GM21723 (cell line): ENCODE measurements around the gene CEP128.

Experiments
- ATAC-seq: cut with Tn5 transposase; IDR thresholded peaks from one replicate; pipeline ENCODE4 v1.9.1; 2021; ENCODE audit warnings: mild to moderate bottlenecking, moderate library complexity; ENCODE audit not compliant: unreplicated experiment

Gene CEP128

DNA sequence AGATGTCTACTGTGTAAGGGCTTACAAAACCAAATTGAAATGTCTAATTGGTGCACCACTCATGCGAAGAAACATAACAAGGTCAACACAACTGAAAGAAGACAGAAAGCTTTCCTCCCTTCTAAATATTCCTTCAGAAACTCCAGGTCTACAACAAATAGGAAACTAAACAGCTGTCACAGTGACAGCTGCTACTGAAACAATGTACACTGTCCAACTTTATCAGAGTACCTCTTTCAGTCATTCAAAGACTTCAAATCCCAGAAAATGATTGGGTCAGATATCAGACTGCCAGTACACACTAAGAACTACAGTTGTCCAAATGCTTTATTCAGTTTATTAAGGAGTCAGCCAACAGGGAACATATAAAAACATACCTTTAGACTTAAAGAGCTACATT, 35.2 kb downstream of the CEP128 start:
- no peak for ATAC-seq

DNA sequence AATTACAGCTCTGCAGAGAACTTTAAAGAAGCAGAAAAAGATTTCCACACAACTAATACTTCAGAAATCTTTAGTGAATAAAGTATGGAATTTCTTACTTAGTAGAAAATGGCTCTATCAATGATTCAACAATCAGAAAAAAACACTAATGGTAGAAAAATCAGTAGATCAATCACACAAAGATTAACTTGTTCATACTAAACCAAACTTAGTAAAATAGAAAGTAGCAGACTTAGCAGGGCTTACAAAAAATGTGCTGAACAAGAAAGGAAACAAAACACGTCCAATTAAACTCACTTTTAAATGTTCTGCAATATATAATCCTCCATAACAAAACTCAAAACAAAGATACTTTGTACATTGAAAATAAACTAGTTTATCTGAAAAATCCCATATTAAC, 38.9 kb downstream of the CEP128 start:
- ATAC-seq: no peak

DNA sequence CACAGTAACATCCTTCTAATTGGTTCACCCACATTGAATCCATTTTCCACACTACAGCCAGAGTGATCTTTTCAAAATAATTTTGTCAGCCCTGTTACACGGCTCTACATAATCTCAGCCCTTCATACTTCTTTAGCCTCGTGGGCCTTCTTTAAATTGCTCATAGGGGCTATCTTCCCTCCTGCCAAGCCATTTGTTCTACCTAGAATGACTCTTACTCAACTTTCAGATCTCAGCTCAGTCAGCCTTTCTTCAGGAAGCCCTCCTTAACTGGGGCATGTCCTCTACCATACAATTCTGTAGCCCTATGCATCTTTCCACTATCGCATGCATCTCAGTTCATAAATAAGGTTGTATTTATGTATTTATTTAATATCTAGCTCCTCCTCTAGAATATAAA, 39.7 kb downstream of the CEP128 start:
- ATAC-seq: no peak

DNA sequence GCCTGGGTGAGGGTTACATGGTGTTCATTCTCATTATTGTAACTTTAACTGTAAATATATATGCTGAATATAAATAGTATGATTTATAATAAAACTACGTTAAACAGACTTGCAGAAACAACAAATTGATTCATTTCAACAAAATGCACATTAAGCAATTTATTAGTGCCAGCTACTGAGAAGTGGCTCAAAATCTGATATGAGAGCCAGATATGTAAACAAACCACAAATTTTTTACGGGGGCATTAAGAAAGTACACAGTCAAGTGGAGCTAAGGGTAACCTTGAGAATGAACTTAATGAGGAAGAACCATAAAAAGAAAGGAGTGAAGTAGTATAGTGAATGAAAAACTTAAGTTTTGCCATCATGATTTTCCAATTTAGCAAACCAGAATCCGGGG, 40.3 kb downstream of the CEP128 start:
- ATAC-seq: no peak

DNA sequence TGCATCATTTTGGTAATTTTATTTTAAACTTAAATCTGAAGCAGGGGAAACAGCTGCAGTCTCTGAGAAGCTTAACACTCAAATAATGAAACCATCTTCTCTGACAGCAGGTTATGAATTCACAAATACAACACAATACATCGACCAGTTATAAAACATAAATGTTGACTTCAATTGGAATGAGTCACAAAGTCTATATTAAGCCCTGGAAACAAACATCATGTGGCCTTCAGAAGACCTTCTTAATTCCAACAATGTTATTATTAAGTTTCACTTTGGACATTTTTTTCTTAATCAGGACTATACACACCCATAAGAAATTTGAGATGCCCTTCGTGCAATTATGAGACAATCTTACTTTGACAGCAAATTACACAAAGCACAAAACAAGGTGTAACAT, 68.9 kb downstream of the CEP128 start:
- no peak for ATAC-seq

DNA sequence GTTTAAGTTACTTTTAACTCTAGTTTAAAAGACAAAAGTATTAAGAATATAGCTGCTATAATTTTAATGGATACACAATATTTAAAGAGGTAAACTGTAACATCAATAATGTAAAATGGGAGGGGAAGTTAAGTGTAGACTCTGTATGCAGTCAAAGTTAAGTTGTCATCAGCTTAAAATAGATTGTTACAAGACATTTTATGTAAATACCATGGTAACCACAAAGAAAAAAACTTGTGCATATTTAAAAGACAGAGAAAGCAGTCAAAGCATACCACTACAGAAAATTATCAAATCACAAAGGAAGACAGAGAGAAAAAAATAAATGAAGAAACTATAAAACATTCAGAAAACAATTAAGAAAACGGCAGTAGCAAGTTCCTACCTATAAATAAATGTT, 73.3 kb downstream of the CEP128 start:
- no peak for ATAC-seq

DNA sequence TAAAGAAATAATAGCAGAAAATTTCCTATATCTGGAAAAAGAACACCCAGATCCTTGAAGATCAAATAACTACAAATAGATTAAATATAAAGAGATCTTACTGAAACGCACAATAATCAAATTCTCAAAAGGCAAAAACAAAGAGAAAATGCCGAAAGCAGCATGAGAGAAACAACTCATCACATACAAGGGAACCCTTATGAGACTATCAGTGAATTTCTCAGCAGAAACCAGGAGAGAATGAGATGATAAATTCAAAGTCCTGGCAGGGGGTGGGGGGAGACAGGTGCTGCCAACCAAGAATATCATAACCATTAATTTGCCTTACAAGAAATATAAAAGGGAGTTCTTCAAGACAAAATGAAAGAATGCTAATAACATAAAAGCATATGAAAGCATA, 73.7 kb downstream of the CEP128 start:
- no peak for ATAC-seq

DNA sequence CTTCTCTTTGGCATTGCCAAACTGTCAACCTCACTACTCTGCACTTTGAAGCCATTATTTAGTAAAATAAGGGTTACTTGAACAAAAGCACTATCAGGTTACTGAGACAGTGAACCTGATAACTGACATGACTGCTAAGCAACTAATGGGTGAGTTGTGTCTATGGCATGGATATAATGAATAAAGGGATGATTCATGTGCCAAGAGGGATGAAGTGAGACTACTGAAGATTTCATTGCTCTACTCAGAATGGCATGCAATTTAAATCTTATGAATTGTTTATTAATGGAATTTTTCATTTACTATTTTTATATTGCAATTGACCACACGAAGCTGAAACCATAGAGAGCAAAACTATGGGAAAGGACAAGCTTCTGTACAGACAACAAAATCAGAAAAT, 74.4 kb downstream of the CEP128 start:
- no peak for ATAC-seq

DNA sequence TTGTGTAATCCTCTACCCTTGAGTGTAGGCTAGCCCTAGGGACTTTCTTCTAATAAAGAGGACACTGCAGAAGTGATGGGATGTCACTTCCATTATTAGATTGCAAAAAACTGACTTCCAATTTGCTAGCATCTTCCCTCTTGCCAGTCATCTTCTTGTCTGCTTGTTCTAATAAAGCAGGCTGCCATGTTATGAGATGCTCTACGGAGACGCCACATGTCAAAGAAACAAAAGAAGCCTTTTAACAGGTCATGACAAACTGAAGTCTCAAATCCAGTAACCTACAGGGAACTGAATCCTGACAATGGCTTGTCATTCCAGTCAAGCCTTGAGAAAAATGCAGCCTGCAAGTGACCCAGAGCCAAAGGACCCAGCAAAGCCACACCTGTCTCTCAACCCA, 76.0 kb downstream of the CEP128 start:
- ATAC-seq: no peak

DNA sequence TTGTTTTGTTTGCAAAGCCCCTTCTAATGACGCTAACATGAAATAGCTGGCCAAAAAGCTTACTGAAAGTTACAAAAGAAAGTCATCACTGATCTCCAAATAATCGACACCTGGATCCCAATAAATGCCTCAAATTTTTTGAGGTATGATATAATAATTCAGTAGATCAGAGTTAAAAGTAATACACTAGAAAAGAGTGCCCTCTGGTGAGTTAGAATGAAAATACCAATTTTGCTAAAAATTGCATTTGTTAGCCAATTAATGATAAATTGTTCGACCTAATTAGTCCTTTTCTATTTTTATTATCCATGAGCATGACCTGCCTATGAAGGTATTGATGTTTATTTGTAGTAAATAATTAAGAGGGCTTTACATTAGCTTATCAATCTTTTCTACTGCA, 78.6 kb downstream of the CEP128 start:
- ATAC-seq: no peak

DNA sequence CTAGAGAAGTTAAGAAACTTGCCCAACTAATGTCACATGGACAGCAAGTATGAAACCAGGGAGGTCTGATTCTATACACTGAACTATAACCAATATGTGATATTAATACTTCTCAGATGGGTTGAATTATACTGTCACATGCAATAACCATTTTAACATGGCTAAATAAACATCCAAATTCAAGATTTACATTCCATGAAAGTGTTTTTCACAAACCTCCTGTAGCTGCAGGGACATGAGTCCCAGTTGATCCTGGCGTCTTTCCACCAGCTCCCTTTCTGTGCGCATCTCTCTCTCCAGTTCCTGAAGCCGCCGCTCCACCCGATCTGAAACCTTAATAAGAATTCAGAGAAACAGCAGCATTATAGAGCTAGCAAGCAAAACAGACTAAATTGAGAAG, 79.0 kb downstream of the CEP128 start:
- ATAC-seq: no peak

DNA sequence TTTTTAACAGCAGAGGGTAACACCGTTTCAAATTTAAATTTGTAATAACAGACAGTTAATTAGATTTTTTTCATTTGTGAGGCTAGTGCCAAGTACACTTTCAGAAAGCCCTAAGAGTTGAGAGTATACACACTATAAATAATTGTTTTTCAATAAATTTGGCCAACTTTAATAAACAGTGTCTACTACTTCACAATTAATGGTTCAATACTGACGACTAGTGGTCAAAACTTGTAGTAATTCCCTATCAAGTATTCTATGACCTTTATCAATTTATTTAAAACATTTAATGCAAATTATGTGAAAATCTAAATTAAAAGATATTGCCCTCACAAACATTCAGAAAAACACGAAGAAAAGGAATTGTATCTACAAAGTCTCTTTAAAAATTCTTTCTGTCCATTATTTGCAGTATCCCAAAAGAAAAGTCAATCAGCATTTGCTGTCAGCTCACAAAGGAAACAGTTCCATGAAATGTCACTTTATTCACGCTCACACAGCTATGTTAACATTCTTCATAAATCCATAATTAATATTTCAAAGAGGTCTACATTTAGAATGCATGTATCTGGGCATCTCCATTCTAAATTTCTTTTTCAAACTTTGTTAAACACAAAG, 91.2 kb downstream of the CEP128 start:
- ATAC-seq: no peak

DNA sequence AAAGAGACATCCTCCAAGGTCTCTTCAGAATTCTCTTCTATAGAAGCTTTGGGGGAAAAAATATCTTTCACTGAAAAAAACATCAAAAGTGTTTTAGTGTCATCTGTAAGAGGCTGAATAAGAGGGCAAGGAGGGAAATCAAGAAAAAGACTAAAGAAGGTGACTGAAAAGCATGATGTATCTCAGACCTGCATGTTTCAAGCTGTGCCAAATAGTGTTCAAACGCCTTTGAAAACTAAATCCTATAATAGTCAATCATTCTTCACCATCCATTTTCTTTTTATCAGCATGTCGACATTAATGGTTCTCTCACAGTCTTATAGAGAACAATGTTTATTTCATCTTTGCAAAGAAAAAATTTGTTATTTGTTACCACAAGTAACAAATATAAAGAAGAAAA, 94.5 kb downstream of the CEP128 start:
- ATAC-seq: no peak

DNA sequence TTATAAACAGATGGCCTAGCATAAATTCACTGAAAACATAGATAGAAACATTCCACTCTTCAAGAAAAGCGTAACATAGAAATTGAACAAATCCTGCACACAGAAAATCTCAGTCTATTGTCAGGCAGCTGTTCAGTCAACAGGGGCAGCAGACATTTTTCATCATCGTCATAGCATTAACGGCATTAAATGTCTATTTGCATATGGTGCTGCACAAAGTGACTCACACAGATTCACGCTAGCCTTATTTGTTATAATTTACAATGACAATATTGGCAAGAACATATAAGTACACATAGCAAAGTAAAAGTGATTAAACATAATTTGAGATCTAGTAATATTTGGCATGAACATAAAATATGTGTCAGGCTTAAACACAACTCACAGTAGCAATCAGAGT, 95.7 kb downstream of the CEP128 start:
- ATAC-seq: no peak

DNA sequence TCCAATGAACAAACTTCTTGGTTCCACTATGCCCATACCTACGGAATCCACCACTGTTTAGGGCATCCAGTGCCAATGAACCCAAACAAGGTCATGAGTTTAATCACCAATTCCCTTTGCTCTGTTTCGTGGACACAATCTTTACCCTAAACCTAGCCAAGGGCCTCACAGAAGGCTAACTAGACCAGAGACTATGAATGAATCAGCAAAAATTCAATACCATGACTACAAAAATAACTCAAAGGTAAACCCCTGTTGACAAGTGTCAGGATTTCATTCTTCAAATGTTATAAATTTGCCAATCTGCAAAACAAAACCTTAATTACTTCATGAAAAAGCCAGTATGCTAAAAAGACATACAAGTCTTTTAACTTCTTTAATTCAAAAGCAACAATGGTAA, 96.7 kb downstream of the CEP128 start:
- ATAC-seq: no peak

DNA sequence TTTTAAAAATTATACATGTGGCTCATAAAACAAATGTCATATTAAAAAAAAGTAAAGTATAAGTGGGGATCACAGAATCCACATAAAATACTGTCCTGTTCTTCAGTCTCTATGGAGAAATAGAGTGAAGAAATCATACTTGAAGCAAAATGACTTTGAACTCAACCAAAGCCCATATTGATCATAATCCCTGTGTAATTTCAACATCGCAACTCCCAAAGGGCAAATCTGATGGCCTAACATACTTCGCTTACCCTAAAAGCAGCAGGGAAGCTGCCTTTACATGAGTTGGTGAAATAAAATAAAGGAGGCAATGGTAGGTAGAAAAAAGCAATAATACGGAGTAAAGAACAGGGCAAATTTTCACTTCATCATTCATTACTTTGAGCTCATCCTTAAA, 101.8 kb downstream of the CEP128 start:
- ATAC-seq: no peak

DNA sequence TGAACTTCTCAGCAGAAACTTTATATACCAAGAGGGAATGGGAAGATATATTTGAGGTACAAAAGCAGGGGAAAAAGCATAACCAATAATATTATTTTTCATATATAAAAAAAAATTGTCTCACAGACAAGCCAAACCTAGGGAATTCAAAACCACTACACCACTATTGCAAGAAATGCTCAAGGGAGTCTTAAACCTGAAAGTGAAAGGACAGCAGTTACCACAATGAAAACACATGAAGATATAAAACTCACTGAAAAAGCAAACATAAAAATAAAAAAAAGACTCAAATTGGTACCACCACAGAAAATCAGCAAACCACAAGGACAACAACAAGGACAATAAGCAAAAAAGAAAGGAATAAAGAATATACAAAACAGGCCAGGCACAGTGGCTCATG, 131.9 kb downstream of the CEP128 start:
- no peak for ATAC-seq

DNA sequence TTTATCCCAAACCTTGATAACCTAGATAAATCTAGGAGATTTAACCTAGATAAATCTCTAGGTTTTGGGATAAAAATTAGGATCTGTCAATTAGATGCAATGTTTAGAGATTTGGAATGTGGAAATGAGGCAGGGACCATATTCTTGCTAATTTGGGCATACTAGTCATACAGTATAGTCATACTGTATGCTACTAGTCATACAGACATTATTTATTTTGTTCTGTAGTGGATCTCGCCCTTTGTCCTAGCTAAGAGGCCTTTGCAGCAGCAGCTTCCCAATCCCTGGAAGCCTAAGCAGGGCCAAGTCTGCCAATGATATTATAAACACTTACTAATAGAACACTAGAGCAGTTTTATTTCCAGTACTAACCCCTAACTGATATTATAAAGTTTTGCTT, 136.4 kb downstream of the CEP128 start:
- no peak for ATAC-seq

DNA sequence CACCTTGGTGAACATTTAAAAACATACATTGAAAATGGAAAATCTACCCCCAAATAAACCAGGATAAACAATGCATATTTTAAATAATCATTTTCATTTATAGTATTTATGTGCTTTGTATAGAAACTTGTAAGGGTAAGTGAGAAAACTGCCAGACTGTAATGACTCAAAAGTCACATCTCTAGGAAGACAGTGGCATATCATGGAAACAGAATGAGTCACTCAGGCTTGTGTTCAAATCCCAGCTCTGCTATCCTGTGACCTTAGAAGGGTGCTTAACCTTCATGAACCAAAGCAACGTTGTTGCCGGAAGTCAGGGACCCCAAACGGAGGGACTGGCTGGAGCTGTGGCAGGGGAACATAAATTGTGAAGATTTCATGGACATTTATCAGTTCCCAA, 142.7 kb downstream of the CEP128 start:
- no peak for ATAC-seq

DNA sequence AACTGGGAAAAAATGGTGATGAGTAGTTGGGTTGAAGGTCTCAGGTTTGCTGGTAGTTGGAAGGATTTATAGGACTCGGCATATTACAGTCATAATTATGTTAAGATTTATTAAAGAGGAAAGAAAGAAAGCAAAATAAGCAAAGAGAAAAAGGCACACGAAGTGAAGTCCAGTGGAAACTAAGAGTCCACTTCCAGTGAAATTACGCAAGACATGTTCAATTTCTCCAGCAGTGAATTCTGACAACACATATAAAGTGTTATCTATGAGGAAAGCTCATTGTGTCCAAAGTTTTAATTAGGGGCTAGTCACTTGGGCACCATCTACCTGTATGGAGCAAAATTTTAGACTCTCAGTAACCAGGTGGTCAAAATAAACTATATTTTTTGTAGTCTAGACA, 143.3 kb downstream of the CEP128 start:
- no peak for ATAC-seq

DNA sequence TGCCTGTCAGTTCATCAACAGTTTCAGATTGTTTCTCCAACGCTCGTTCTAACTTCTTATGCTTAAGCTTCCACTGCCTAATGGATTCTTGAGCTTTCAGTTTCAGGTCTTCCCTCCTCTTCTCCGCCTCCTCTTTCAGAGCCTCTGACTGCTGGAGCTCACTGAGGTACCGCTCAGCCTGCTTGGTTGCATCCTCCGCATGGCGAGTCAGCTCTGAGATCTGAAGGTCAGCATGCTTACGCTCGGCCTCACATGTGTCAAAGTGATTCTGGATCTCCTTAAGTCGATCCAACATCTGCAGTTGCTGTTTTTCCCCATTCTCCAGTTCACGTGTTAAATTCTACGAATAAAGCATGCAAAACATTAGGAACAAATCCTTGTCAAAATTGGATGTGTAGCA, 148.8 kb downstream of the CEP128 start:
- no peak for ATAC-seq

DNA sequence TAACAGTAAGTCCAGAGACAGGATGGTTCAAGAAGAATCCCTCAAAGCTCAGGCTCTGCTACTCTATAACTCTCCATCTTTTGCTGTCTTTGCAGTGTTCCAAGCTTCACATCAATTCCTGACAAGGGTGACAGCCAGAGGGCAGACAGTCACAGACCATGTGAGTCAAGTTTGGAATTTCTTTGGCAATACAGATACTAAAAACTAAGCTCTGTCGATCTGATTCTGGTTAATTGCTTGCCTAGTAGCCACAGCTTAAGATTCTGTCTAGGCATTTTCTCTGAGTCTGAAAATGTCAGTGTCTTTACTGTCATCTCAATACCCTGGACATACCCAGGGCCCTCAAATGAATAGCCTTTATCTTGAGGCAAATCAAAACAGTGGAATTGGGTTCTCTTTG, 153.7 kb downstream of the CEP128 start:
- ATAC-seq: no peak

DNA sequence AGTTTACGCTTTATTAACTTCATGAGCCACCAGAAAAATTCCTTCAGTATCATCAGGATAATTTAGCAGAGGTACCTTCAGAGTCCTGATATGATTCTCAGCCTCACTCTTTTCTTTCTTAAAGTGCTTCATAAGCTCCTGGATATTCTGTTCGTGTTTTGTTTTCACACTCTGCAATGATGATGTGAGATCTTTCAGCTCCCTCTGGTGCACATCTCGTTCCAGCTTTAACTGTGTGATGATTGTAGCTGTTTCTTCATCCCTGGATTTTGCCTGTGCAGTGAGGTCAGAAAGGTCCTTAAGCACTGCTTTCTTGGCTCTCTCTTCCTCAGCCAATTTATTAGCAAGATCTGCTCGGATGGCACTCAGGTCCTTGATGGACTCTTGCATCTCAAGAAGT, 156.7 kb downstream of the CEP128 start:
- no peak for ATAC-seq

DNA sequence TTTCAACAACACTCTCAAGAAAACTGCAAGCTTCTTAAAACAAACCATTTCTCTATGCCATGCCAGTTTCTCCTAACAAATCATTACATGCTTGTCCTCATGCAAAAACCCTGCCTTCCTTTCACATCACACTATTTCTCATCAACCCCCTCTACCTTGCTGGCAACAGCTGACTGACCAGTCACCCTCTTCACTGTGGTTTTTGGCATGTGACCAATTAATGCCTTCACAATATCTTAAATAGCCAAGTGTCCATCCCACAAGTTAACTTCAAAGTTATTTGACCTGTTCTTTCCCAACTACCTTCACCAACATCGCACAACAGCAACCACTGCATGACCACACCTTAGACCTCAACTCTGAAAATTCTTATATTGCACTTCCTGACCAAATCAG, 159.6 kb downstream of the CEP128 start:
- ATAC-seq: no peak
